GM18870 (cell line): Measurements from ENCODE around the gene FYTTD1.

Source experiments
- ATAC-seq: cut with Tn5 transposase; IDR thresholded peaks from one replicate; pipeline ENCODE4 v1.9.1; 2021; ENCODE audit warnings: moderate library complexity; ENCODE audit not compliant: unreplicated experiment

The FYTTD1 gene

DNA sequence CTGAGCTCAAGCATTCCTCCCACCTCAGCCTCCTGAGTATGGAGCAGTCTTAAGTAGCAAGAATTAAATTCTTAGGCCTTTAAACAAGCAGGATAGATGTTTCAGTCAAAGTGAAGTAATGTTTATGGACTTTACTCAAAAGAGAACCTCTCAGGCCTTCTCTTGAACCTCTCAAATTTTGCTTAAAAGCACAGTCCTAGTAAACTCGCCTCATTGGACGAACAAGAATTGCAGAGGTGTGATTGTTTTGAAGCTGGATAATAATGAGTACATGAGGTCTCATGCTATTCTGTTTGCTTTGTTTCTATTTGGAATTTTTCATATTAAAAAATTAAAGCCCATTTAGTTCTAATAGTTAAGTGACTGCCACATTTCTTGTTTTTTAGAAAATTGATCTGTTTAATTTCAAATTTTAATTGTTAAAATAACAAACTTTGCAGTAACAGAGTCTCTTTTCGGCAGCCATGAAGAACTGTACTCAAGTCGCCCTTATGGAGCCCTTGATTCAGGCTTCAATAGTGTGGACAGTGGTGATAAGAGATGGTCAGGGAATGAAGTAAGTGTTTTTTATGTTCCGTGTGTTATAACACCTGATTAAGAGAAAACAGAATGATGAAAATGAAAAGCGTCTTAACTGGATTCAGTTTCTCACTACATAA lies 80.8 kb downstream of the FYTTD1 start:
- ATAC-seq, result no peak

DNA sequence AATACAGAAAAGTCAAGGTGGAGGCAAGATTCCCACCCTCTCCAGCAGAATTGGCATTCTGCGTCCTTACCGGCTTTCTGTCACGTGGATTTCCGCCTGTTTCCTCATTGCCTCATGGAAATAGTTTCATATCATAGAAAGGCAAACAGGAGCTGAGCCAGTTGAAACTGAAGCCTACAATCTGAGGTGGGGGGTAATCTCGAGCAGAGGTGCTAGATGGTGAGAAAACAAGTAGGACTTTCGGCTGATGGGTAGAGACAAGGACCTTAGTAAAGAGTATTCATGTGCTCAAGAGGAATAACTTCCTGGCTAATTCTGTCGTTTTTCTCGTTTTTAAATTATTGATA lies 81.3 kb downstream of the FYTTD1 start:
- no peak for ATAC-seq

DNA sequence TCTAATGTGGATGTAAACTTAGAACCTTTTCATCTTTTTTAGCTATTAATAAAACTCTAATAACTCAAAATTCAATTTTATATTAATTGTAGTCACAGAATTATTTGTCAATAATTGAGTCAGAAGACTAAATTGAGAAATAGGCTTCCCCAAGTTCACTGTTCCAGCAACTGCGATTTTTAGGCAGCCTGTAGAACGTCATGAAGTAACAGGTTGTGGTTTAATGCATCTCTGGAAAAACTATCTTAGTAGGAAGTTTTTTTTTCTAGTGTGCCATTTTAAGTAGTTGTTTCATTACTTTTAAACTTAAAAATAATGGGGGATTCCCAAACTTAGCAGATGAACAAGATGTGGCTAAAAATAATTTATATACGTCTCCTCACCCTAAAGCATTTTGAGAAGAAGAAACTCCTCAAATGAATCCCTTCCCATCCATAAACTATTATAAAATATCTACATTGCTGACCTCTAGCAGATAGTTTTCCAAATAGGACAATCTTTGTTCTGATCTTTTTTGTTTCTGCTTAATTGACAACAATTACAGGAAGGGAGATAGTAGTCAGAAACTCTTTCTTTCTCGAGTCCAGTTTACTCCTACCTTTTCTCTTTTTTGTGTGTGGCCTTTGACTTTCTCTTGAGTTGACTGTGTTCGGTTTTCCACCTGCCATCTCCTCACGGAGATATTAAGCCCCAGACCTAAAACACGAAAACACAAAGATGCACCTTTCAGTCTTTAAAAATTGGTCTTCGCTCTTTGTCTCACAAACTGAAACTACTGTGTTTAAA lies 84.4 kb downstream of the FYTTD1 start:
- ATAC-seq, result no peak

DNA sequence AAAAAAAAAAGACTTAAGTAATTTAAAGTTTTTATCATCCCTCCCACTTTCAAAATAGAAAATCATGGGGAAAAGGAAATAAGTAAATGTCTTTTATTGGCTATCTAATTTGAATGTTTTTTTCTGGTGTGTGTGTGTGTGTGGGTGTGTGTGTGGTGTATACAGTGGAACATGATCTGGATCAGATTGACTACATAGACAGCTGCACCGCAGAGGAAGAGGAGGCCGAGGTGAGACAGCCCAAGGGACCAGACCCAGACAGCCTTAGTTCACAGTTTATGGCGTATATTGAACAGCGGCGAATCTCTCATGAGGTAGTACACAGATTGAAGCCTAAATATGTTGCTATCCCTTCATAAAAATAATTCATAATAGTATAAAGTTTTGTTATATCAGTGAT lies 85.8 kb downstream of the FYTTD1 start:
- no peak for ATAC-seq

DNA sequence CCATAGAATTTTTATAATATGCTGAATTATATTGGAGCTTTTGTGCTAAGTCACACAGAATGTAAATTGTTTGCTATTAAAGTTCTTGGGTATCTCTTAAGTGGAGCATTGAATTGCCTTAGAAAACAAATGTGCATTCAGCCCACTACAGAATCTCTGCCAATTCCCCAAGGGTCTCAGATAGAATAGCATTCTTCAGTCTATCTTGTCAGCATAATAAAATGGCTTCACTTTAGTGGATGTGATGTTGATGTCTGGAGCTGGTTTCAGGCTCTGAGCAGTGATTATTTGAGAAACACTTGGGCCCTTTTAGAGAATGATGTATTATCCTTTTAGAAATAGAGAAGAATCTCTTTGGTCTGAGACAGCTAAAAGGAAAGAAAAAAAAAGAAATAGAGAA lies 86.6 kb downstream of the FYTTD1 start:
- no peak for ATAC-seq
